Activated naive CD8-positive, alpha-beta T cell treated with anti-CD3 and anti-CD28 coated beads, Interleukin-2, amount 50 U/mL, for 24 hours (primary cell): Measurements from ENCODE around the gene BPIFB4.

Source experiments
- ATAC-seq: fragments of 150-1000 bp; cut with Tn5 transposase; one replicate; pipeline ENCODE4 v1.10.0; 2021
- DNase-seq: peaks from one replicate; pipeline ENCODE4 v3.0.0; 2021
- H3K27ac Mint-ChIP-seq: one replicate; pipeline ENCODE4 v1.8.0; 2021; ENCODE audit warnings: mild to moderate bottlenecking, mixed read lengths
- H3K27me3 Mint-ChIP-seq: one replicate; pipeline ENCODE4 v1.8.0; 2021; ENCODE audit warnings: mixed read lengths
- H3K36me3 Mint-ChIP-seq: one replicate; pipeline ENCODE4 v1.8.0; 2021; ENCODE audit warnings: low read depth, mixed read lengths
- H3K4me1 Mint-ChIP-seq: one replicate; pipeline ENCODE4 v1.8.0; 2021; ENCODE audit warnings: mixed read lengths
- H3K4me3 Mint-ChIP-seq: one replicate; pipeline ENCODE4 v1.8.0; 2021; ENCODE audit warnings: mild to moderate bottlenecking, moderate library complexity, mixed read lengths
- H3K9me3 Mint-ChIP-seq: one replicate; pipeline ENCODE4 v1.8.0; 2021; ENCODE audit warnings: mixed read lengths

The BPIFB4 gene

GRCh38 chr20:33051333-33051732, 28.1 kb upstream of the BPIFB4 start:
- H3K27ac Mint-ChIP-seq = no peak overlapping the region
- no peak for ATAC-seq

GRCh38 chr20:33053291-33054106, 25.9 kb upstream of the BPIFB4 start, which contains the start of gene BPIFB3:
Gene BPIFB3, plus strand, starts transcription at chr20:33053903. Its CDS starts 1,533 bp downstream, at chr20:33055436.
- no peaks in the 10 kb centered on the region for H3K9me3 Mint-ChIP-seq
- H3K4me3 Mint-ChIP-seq = no peak within 1 kb of the TSS
- ATAC-seq (no peak), DNase-seq (no peak)
- no peaks in the 10 kb centered on the region for H3K4me1 Mint-ChIP-seq
- H3K27me3 Mint-ChIP-seq = no peaks in the 10 kb centered on the region
- H3K27ac Mint-ChIP-seq = no peak within 1 kb of the TSS
- no peaks in the 10 kb centered on the region for H3K36me3 Mint-ChIP-seq

More at GRCh38 chr20:33051333-33051732, 28.1 kb upstream of the BPIFB4 start:
- DNase-seq = no peak
- no peaks in the 10 kb centered on the region for H3K36me3 Mint-ChIP-seq
- H3K4me1 Mint-ChIP-seq = no peaks in the 10 kb centered on the region
- H3K27me3 Mint-ChIP-seq = no peaks in the 10 kb centered on the region
- no peaks in the 10 kb centered on the region for H3K9me3 Mint-ChIP-seq
- H3K4me3 Mint-ChIP-seq = no peak overlapping the region

GRCh38 chr20:33054381-33054780, 25.1 kb upstream of the BPIFB4 start:
- no peak for ATAC-seq
- Mint-ChIP-seq H3K27ac (no peak overlapping the region), H3K4me3 (no peak overlapping the region)

DNA sequence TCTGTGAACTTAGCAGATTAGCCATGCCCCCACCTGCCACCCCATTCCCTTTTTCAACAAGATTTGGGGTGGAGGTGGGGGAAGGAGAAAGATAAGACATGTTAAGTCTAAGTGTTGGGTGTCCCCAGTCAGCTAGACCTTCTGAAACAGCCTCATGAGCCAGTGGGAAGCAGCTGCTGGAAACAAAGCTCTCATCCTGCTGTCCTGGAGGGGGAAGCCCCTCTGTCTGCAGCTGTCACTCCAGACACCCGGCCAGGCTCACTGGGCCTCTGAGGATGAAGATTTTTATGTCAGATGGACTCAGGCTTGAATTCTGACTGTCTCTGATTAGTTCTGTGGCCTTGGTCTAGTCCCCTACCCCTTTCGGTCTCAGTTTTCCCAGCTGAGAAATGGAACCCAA, 24.7 kb upstream of the BPIFB4 start:
- no peak overlapping the region for H3K27ac Mint-ChIP-seq
- H3K4me3 Mint-ChIP-seq = no peak overlapping the region
- no peaks in the 10 kb centered on the region for H3K4me1 Mint-ChIP-seq
- no peaks in the 10 kb centered on the region for H3K27me3 Mint-ChIP-seq
- H3K36me3 Mint-ChIP-seq = no peaks in the 10 kb centered on the region
- DNase-seq (no peak), ATAC-seq (no peak)
- H3K9me3 Mint-ChIP-seq = no peaks in the 10 kb centered on the region

More at GRCh38 chr20:33054381-33054780, 25.1 kb upstream of the BPIFB4 start:
- DNase-seq = no peak
- H3K9me3 Mint-ChIP-seq = no peaks in the 10 kb centered on the region
- no peaks in the 10 kb centered on the region for H3K27me3 Mint-ChIP-seq
- no peaks in the 10 kb centered on the region for H3K36me3 Mint-ChIP-seq
- H3K4me1 Mint-ChIP-seq = no peaks in the 10 kb centered on the region

- H3K4me3 Mint-ChIP-seq = no peak overlapping the region
- no peak for ATAC-seq
- H3K27me3 Mint-ChIP-seq = no peaks in the 10 kb centered on the region
- no peaks in the 10 kb centered on the region for H3K36me3 Mint-ChIP-seq
- no peaks in the 10 kb centered on the region for H3K4me1 Mint-ChIP-seq
- H3K9me3 Mint-ChIP-seq = no peaks in the 10 kb centered on the region
- no peak for DNase-seq
- no peak overlapping the region for H3K27ac Mint-ChIP-seq
These were observed 20.3 kb upstream of the BPIFB4 start for GRCh38 chr20:33059136-33059535.

GRCh38 chr20:33059741-33060390, 19.6 kb upstream of the BPIFB4 start:
- DNase-seq (no peak), ATAC-seq (no peak)
- H3K27me3 Mint-ChIP-seq = no peaks in the 10 kb centered on the region
- no peaks in the 10 kb centered on the region for H3K9me3 Mint-ChIP-seq
- no peak overlapping the region for H3K27ac Mint-ChIP-seq
- no peaks in the 10 kb centered on the region for H3K36me3 Mint-ChIP-seq
- H3K4me1 Mint-ChIP-seq = no peaks in the 10 kb centered on the region
- H3K4me3 Mint-ChIP-seq = no peak overlapping the region

DNA sequence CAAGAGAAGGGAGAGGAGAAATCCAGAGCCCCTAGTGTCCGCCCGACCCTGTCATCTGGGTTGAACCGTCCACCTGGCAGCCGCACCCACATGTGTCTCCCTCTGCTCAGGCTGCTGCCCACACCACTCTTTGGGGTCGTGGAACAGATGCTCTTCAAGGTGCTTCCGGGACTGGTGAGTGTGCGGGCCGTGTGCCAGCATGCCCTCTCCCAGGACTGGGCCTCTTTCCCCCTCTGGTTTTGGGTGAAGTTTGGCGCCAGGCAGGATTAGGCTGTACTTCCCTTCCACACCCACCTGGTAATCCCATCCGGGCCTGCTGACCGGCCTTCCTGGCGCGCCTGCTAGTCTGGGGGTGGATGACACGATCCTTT, 17.8 kb upstream of the BPIFB4 start:
- Mint-ChIP-seq H3K4me1 (no peaks in the 10 kb centered on the region), H3K36me3 (no peaks in the 10 kb centered on the region), H3K4me3 (no peak overlapping the region), H3K27ac (no peak overlapping the region), H3K27me3 (no peaks in the 10 kb centered on the region), H3K9me3 (no peaks in the 10 kb centered on the region)
- DNase-seq (no peak), ATAC-seq (no peak)

- no peaks in the 10 kb centered on the region for H3K36me3 Mint-ChIP-seq
These were observed 17.2 kb upstream of the BPIFB4 start for GRCh38 chr20:33062105-33062824.

DNA sequence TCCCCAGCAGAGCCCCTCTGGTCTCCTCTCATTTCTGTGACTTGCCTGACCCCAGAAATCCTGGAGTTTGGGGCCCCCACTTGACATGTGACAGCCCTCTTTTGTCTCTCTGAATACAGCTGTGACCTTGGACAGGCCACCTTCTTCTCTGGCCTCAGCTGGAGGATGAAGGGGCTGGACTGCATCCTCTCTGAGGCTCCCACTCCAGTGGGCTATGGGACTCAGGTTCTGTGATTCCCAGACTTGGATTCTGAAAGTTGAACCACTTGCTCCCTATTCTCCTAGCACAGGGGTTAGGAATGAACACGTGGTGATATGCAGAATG, 16.7 kb upstream of the BPIFB4 start:
- no peak for DNase-seq
- ATAC-seq = no peak
- H3K4me1 Mint-ChIP-seq = no peaks in the 10 kb centered on the region
- H3K27ac Mint-ChIP-seq = no peak overlapping the region
- H3K36me3 Mint-ChIP-seq = no peaks in the 10 kb centered on the region
- H3K9me3 Mint-ChIP-seq = no peaks in the 10 kb centered on the region
- no peaks in the 10 kb centered on the region for H3K27me3 Mint-ChIP-seq
- no peak overlapping the region for H3K4me3 Mint-ChIP-seq

More at GRCh38 chr20:33062105-33062824, 17.2 kb upstream of the BPIFB4 start:
- Mint-ChIP-seq H3K4me3 (no peak overlapping the region), H3K4me1 (no peaks in the 10 kb centered on the region), H3K27ac (no peak overlapping the region), H3K27me3 (no peaks in the 10 kb centered on the region), H3K9me3 (no peaks in the 10 kb centered on the region)
- ATAC-seq = no peak
- DNase-seq = no peak

DNA sequence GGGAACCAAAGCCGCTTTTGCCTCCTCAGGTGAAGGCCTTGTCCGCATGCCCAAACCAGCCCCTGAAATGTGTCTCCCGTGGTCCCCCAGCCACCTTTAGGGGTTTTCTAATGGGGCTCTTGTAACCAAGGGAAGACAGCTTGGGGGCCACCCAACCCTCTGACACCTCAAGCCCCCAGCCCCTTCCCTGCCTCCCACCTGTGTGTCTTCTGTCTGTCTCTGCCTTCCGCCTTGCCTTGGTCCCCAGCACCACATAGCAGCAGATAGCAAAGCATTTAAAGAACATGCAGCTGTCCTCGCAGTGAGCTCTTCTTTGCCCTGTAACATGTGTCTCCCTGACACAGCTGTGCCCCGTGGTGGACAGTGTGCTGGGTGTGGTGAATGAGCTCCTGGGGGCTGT, 16.2 kb upstream of the BPIFB4 start:
- Mint-ChIP-seq H3K36me3 (no peaks in the 10 kb centered on the region), H3K27me3 (no peaks in the 10 kb centered on the region), H3K9me3 (no peaks in the 10 kb centered on the region), H3K4me3 (no peak overlapping the region), H3K27ac (no peak overlapping the region), H3K4me1 (peaks cover 3% of the 10 kb centered on the region)
- ATAC-seq (no peak), DNase-seq (no peak)

DNA sequence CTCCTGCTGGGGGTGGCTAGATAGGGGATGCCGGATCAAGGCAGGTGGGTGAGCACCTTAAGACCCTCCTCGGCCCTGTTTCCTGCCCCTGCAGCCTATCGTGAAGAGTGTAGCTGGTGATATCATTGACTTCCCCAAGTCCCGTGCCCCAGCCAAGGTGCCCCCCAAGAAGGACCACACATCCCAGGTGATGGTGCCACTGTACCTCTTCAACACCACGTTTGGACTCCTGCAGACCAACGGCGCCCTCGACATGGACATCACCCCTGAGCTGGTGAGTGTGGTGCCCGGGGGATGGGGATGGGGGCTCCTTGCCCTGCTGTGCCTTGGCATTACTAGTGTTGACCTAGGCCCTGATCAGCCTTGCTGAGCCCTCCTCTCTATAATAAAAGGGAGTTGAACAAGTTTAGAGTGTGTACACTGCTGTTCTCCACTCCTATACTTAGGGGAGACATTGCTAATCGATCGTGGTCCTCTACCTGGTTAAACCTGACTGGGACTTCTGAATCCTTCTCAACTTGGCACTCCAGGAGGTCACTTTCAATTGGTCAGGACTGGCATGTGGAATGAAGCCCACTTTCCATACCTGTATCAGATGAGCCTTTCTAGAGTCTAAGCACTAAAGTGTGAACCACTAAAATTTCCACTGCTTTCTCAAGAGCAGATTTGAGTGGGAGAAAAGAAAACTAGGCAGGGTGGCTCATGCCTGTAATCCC, 14.7 kb upstream of the BPIFB4 start:
- no peaks in the 10 kb centered on the region for H3K27me3 Mint-ChIP-seq
- H3K4me3 Mint-ChIP-seq = no peak overlapping the region
- no peaks in the 10 kb centered on the region for H3K36me3 Mint-ChIP-seq
- H3K27ac Mint-ChIP-seq = no peak overlapping the region
- peaks cover 3% of the 10 kb centered on the region for H3K4me1 Mint-ChIP-seq
- DNase-seq (no peak), ATAC-seq (no peak)
- no peaks in the 10 kb centered on the region for H3K9me3 Mint-ChIP-seq

GRCh38 chr20:33065785-33066184, 13.7 kb upstream of the BPIFB4 start:
- Mint-ChIP-seq H3K4me3 (no peak overlapping the region), H3K4me1 (peaks cover 3% of the 10 kb centered on the region), H3K27ac (no peak overlapping the region), H3K36me3 (no peaks in the 10 kb centered on the region), H3K27me3 (no peaks in the 10 kb centered on the region), H3K9me3 (no peaks in the 10 kb centered on the region)
- no peak for DNase-seq
- no peak for ATAC-seq

GRCh38 chr20:33067806-33068205, 11.6 kb upstream of the BPIFB4 start:
- H3K36me3 Mint-ChIP-seq = no peaks in the 10 kb centered on the region
- H3K27me3 Mint-ChIP-seq = no peaks in the 10 kb centered on the region
- DNase-seq = no peak

GRCh38 chr20:33068251-33068939, 11.0 kb upstream of the BPIFB4 start:
- Mint-ChIP-seq H3K4me3 (no peak overlapping the region), H3K4me1 (peaks cover 3% of the 10 kb centered on the region), H3K27me3 (no peaks in the 10 kb centered on the region), H3K27ac (no peak overlapping the region), H3K36me3 (no peaks in the 10 kb centered on the region), H3K9me3 (no peaks in the 10 kb centered on the region)
- DNase-seq (no peak), ATAC-seq (no peak)

More at GRCh38 chr20:33067806-33068205, 11.6 kb upstream of the BPIFB4 start:
- Mint-ChIP-seq H3K27ac (no peak overlapping the region), H3K4me1 (peaks cover 3% of the 10 kb centered on the region), H3K9me3 (no peaks in the 10 kb centered on the region), H3K4me3 (no peak overlapping the region)
- ATAC-seq = no peak
